ENCODE results near the gene CLEC17A. TPM values are rescaled to one million over a fixed set of nuclear protein-coding genes. Genes with fewer than 3 reads are reported as not detected.

CLEC17A gene
- total and polyA plus RNA-seq, 2 of the 13 experiments (the other 11 are each of a cell fraction or from before 2014, with no cell fraction given), result not detected

- H3K4me1 ChIP-seq (ENCODE audit: insufficient read depth, low read length), result peaks cover 10% of the 10 kb centered on the region
- no peak overlapping the region for H3K4me3 ChIP-seq (replicated peaks in 1 of 3; ENCODE audit: insufficient read depth in 1 of 3, low read depth in 2 of 3, low read length in 3 of 3)
- H2AFZ ChIP-seq (ENCODE audit: low read length), result no peak overlapping the region
- no CpG with 5 or more reads among the region's 6 CpGs for WGBS (ENCODE audit: low lambda C conversion rate)
- TF ChIP-seq HHEX (CRISPR knock-in tag; IDR thresholded peaks at IDR 0.05), result no peak
- TF ChIP-seq HNF4G (IDR thresholded peaks at IDR 0.05; ENCODE audit: borderline replicate concordance, low read depth, low read length), result no peak
- TF ChIP-seq HNF4G (CRISPR knock-in tag; IDR thresholded peaks at IDR 0.05; ENCODE audit: borderline replicate concordance, low read depth), result no peak
- TF ChIP-seq POGK (CRISPR knock-in tag; conservative IDR thresholded peaks at IDR 0.05), result no peak
- no peak for TF ChIP-seq IRX3 (CRISPR knock-in tag; IDR thresholded peaks at IDR 0.05; ENCODE audit: borderline replicate concordance, low read depth)
- TF ChIP-seq KMT2A (CRISPR knock-in tag; IDR thresholded peaks at IDR 0.05), result no peak
- TF ChIP-seq ZNF580 (CRISPR knock-in tag; IDR thresholded peaks at IDR 0.05; ENCODE audit: borderline replicate concordance, low read depth), result no peak
- TF ChIP-seq EP300 (IDR thresholded peaks at IDR 0.05; ENCODE audit: low read depth in 2 of 2, low read length in 2 of 2), result no peak
- no peak for TF ChIP-seq EP300 (CRISPR knock-in tag; IDR thresholded peaks at IDR 0.05; ENCODE audit: borderline replicate concordance)
- no peak for TF ChIP-seq FOXP4 (CRISPR knock-in tag; IDR thresholded peaks at IDR 0.05)
- TF ChIP-seq DDIT3 (CRISPR knock-in tag; IDR thresholded peaks at IDR 0.05), result no peak
- TF ChIP-seq HES4 (CRISPR knock-in tag; IDR thresholded peaks at IDR 0.05; ENCODE audit: borderline replicate concordance), result no peak
- no peak for ATAC-seq
- no peaks in the 10 kb centered on the region for H3K27me3 ChIP-seq (ENCODE audit: control insufficient read depth in 1 of 2, insufficient read depth in 2 of 2, low read length in 2 of 2)
- H3K9me3 ChIP-seq (ENCODE audit: low read length), result no peaks in the 10 kb centered on the region
- ChIA-PET POLR2A (no interaction called here), CTCF (ENCODE audit: low intra/inter-chr PET ratio, low total read pairs) (no interaction called here)
- no peaks in the 10 kb centered on the region; the same call in 1 of the 2 replicates for H4K20me1 ChIP-seq (ENCODE audit: insufficient read depth, low read length)
- H3K79me2 ChIP-seq (ENCODE audit: insufficient read depth, low read length), result peaks cover 30% of the 10 kb centered on the region
- in situ Hi-C loops (cut with HindIII; ENCODE audit: extremely low pct_ligation_motif_present, low pct_unique_long_range_greater_than_20kb), result no loop called here
- no peak overlapping the region for H3K27ac ChIP-seq (ENCODE audit: extremely low read length, insufficient read depth, low read length)
- H3K4me2 ChIP-seq (ENCODE audit: low read depth, low read length), result no peak overlapping the region
- intact Hi-C loops (cut with micrococcal nuclease; ENCODE audit: unreplicated experiment), result no loop called here
- no TSS peak for BruUV-seq (replicated peaks)
- peaks cover 7 to 10% of the 10 kb centered on the region in 2 experiments; a peak in 3 of 5 replicates for H3K36me3 ChIP-seq (replicated peaks in 1 of 2; ENCODE audit: control insufficient read depth in 1 of 2, insufficient read depth in 2 of 2, low read length in 2 of 2)
- no peak for DNase-seq (ENCODE audit: low spot score)
- FAIRE-seq, result no peak
- H3K9ac ChIP-seq (ENCODE audit: insufficient read depth, low read depth, low read length), result no peak overlapping the region
Observed at GRCh38 chr19:14560776-14561108, 22.1 kb upstream of the CLEC17A start.
